Activated T-cell treated with anti-CD3 and anti-CD28 coated beads, Interleukin-2, amount 50 U/mL, for 1 hour (primary cell): ENCODE results near the gene MSS51.

Source experiments
- DNase-seq: peaks from one replicate; pipeline ENCODE4 v3.0.0-alpha.2; 2020

MSS51 gene

DNA sequence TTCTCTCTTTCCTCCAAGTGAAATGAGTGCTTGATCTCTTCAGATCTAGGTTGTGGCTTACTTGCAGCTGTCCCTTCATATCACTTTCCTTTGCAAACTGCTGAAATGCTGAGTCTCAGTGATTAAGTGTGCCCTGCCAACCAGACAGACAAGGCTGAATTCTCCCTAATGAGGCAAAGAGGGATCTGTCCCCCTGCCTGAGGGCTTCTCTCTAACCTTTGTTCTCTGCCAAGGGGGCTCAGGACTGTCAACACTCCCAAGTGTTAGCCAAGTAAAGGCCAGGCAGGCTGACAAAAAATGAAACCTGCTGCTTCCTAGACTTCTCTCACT lies at the start of gene MSS51:
MSS51 (minus strand) TSS at position 24 of the 330 bp plus-strand sequence. CDS start 5,277 bp downstream, outside the sequence.
- no peak for DNase-seq

DNA sequence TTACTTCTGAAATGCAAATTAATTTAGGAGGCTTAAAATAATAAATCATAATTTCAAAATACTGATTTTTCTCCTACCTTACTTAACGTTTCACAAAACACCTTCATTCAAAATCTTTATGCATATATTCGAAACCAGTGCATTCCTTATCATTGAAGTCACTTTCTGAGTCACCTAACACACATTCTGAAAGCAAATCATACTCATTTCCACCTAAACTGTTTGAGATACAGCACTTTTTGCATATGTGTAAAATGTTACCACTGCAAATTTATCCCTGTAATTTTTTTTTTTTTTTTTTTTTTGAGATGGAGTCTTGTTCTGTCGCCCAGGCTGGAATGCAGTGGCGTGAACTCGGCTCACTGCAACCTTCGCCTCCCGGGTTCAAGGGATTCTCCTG lies 46.8 kb upstream of the MSS51 start:
- no peak for DNase-seq

GRCh38 chr10:73478636-73479035 lies 45.3 kb upstream of the MSS51 start:
- DNase-seq, result no peak

DNA sequence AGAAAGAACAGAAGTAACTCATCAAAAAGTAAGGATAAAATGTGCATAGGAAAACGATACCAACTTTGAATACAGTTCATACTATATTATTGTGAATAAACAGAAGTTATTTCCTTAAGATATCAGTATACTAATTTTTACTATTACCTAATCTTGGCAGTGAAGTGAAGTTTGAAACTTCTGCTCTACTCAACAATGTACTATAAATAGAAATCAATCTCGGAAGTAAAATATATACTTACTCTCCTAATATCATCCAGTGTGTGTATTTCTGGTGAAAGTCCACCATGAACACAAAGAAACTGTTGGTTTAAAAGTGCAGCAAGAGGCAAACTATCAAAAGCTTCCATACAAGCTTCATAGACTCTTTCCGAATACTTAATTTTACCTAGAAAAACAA lies 37.9 kb upstream of the MSS51 start:
- no peak for DNase-seq

DNA sequence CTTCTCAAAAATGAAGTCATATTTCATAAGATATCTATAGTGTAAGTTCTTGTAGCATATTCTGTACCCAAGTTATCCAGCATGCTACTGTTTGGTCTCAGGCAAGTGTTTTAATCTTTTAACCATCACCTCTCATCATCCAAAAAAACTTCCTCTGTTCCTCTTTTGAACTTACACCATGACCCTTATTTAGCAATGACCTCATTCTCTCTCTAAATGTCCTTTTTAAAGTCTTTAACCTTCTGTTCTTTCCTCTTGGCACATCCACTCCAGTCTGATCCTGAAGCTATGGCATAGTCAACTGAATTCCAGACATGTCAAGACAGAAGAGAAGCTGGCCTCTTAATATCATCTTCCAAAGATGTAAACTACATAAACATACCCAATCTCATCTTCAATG lies 36.2 kb upstream of the MSS51 start:
- no peak for DNase-seq

GRCh38 chr10:73467206-73467605 lies 33.8 kb upstream of the MSS51 start:
- no peak for DNase-seq

DNA sequence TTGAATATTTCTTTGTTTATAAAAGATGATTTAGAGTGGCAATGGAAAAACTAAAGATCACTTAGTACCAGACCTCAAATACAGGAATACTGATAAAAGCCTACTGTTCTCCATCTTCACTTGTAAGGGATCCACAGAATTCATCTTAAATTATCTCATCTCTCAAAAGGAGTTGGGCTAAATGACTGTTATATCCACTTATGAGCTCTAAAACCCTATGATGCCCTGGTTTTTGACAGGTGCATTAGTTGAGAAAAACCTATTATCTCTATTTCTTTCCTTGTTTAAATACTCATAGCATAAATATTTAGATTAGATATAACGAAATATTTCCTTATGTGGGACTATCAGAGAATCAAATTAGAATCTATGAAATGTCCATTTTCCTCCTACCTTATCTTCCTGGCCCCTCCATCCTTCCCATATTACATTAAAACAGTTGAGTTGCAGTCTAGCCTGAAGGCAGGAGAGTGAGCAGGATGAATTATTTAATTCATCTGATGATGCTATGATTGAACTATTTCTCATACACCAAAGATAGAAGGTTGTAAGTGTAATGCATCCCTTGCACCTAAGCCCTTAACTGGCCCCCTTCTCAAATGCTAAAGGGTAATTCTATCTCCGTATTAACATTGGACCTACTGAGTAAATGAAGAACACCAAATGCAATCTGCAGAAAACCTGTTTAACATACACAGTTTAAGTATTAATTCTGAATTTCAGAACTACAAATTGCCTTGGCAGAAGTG lies 32.8 kb upstream of the MSS51 start:
- DNase-seq, result no peak

DNA sequence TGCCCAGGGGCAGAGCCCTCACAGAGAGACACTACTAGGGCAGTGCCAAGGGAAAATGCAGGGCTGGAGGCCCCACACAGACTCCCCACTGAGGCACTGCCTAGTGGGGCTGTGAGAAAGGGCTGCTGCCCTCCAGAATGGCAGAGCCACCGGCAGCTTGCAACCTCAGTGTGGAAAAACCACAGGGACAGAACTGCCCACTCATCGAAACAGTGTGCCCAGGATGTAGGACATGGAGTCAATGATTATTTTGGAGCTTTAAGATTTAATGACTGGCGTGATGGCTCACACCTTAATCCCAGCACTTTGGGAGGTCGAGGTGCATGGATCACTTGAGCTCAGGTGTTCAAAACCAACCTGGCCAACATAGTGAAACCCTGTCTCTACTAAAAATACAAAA lies 27.5 kb upstream of the MSS51 start:
- no peak for DNase-seq

DNA sequence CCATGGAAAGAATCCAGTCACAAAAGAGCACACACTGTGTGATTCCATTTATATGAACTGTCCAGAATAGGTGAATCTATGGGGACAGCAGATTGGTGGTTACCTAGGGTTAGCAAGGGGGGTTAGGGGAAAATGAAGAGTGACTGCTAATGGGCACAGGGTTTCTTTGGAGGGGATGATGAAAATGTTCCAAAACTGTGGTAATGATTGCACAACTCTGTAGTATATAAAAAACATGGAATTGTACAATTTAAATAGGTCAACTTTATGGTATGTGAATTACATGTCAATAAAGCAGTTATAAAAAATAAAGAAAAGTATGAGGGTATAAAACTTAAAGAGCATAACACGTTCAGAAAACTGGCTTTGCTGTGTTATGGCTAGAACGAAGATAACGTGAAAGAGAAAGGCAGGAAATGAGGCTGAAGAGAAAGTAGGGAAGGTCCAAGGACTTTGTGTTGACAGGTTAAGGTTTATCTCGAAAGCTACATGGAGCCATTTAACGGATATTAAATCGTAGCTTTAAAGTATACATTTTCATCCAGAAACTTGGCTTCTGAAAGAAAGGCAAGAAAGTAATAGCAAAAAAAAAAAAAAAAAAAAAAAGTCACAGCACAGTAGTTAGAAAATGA lies 26.4 kb upstream of the MSS51 start:
- DNase-seq, result no peak

- DNase-seq, result no peak
Observed at GRCh38 chr10:73456187-73456890, 23.0 kb upstream of the MSS51 start.

- DNase-seq, result no peak
Observed at GRCh38 chr10:73449113-73449512, 15.8 kb upstream of the MSS51 start.

- no peak for DNase-seq
Observed at GRCh38 chr10:73448384-73448783, 15.0 kb upstream of the MSS51 start.

DNA sequence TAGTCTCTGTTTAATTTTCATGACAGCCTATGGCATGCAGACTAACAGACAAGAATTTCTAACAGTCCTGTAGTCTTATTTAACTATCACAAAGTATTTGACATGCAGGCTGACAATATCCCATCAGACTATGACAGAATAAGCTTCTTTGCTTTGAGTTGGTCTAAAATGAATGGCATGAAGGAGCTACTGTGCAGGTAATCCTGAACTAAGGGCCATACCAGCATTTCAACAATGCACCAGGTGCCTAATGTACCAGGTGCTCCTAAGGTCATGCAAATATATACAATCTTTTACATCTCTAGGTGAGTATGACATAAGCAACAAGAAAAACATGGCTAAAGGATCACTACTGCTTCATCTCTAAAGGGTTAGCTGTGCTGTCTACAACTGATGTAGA lies 13.6 kb upstream of the MSS51 start:
- DNase-seq, result no peak

- no peak for DNase-seq
Observed at GRCh38 chr10:73444457-73444856, 11.1 kb upstream of the MSS51 start.

DNA sequence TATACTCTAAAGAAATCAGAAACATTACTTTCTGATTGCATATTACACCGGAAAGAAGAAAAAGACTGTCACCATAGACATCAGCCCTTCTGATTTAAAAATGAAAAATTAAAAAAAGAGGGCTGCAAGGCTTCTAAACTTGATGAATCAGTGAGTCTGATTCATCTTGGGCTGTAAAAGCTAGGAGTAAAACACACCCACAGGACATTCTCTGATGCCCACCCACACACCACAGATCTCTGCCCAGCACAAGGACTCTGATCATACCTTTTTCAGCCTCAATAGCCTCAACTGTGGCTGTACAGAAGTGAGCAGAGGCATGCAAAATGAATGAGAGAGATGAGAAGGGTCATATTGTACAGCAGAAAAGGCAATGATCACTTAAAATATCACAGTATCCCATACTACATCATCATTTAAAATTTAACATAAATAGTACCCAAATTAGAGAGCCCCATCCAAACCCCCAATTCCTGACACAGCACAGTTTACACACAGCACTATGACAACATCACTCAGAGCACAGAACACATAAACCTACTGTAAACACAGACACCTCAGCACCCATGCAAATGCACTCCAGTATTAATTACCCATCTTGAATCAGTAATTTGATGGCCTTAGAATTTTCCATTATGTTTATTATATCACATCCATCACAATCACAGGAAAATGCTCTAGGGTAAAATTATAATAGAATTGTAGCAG lies 6.4 kb upstream of the MSS51 start:
- DNase-seq, result no peak

DNA sequence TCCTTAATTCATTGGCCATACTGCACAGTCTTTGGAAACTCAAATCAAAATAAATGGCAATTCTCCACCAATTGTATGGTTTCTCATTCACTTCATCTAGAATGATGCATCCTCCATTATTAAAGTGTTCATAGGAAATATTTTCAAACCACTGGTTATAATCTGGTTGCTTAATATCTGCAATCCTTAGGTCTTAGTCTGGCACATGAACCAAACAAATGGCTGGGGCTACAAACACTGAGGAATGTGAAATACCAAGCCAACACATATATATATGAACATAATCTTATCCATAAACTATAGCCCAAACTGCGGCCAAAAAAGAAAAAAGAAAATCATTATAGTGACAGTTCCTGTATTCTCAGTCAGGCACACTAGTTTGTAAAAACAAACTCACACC lies 5.7 kb upstream of the MSS51 start:
- no peak for DNase-seq

- no peak for DNase-seq
Observed at GRCh38 chr10:73432646-73433537, 469 bp downstream of the MSS51 start.

GRCh38 chr10:73426318-73426717 lies 7.0 kb downstream of the MSS51 start:
- DNase-seq, result no peak

DNA sequence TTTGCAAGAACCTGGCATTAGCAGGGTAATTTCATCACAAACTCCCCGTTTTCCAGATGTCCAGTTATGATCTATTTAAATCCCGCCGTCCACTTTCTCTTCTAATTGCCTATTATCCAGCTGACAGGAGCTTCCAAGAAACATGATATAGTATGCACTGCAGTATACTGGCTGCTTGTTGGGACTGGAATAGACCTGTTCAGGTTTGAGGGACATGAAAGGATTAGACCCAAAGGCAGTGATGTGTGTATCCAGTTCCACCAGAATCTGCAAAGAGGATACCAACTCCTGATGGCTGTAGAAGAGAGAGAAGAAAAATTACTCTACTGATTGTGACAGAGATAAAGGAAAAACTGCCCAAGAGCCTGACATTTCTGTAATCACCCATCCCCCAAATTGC lies 8.9 kb downstream of the MSS51 start:
- no peak for DNase-seq

- DNase-seq, result no peak
Observed at GRCh38 chr10:73423309-73423708, 10.1 kb downstream of the MSS51 start.

GRCh38 chr10:73416571-73416970 lies 16.8 kb downstream of the MSS51 start:
- DNase-seq, result no peak

GRCh38 chr10:73414230-73414945 lies 19.0 kb downstream of the MSS51 start:
- no peak for DNase-seq
